ENCODE measurements around the gene RHBDL1.

DNA sequence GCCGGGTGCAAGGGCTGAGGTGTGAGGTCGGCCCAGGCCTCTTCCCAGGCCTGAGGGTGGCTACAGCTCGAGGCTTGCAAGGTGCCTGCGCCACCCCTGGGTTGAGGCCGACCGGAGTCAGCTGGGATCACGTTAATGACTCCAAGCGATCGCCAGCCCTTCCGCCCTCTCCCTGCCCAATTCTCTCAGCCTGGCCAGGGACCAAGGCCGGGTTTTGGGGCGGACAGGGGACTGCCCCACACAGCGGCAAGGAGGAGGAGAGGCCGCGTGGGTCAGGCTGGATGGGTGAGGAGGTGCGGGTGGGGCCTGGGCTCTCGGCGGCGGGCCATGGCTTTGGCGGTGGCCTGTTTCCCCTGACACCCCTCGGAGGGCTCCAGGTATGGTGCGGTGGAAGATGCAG, 17.9 kb downstream of the RHBDL1 start:
- TF ChIP-seq EZH2 (IDR thresholded peaks at IDR 0.05; ENCODE audit: low read depth, unreplicated experiment) (peak; percentile 43), STAT1 (IDR thresholded peaks at IDR 0.05; ENCODE audit: unreplicated experiment) (no peak), POLR2AphosphoS5 (IDR thresholded peaks at IDR 0.05; ENCODE audit: low read depth) (no peak), NANOG (IDR thresholded peaks at IDR 0.05; ENCODE audit: borderline replicate concordance) (no peak), CREB1 (CRISPR knock-in tag; IDR thresholded peaks at IDR 0.05; ENCODE audit: low read depth) (no peak), EZH2phosphoT487 (IDR thresholded peaks at IDR 0.05; ENCODE audit: unreplicated experiment) (no peak), ZNF114 (CRISPR knock-in tag; IDR thresholded peaks at IDR 0.05) (no peak), ZNF331 (CRISPR knock-in tag; IDR thresholded peaks at IDR 0.05; ENCODE audit: low read depth) (no peak)
- TF ChIP-seq, protein P1, sequence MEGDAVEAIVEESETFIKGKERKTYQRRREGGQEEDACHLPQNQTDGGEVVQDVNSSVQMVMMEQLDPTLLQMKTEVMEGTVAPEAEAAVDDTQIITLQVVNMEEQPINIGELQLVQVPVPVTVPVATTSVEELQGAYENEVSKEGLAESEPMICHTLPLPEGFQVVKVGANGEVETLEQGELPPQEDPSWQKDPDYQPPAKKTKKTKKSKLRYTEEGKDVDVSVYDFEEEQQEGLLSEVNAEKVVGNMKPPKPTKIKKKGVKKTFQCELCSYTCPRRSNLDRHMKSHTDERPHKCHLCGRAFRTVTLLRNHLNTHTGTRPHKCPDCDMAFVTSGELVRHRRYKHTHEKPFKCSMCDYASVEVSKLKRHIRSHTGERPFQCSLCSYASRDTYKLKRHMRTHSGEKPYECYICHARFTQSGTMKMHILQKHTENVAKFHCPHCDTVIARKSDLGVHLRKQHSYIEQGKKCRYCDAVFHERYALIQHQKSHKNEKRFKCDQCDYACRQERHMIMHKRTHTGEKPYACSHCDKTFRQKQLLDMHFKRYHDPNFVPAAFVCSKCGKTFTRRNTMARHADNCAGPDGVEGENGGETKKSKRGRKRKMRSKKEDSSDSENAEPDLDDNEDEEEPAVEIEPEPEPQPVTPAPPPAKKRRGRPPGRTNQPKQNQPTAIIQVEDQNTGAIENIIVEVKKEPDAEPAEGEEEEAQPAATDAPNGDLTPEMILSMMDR (conservative IDR thresholded peaks at IDR 0.05; ENCODE audit: low read depth in 2 of 2) = no peak
- TF ChIP-seq, protein P2, sequence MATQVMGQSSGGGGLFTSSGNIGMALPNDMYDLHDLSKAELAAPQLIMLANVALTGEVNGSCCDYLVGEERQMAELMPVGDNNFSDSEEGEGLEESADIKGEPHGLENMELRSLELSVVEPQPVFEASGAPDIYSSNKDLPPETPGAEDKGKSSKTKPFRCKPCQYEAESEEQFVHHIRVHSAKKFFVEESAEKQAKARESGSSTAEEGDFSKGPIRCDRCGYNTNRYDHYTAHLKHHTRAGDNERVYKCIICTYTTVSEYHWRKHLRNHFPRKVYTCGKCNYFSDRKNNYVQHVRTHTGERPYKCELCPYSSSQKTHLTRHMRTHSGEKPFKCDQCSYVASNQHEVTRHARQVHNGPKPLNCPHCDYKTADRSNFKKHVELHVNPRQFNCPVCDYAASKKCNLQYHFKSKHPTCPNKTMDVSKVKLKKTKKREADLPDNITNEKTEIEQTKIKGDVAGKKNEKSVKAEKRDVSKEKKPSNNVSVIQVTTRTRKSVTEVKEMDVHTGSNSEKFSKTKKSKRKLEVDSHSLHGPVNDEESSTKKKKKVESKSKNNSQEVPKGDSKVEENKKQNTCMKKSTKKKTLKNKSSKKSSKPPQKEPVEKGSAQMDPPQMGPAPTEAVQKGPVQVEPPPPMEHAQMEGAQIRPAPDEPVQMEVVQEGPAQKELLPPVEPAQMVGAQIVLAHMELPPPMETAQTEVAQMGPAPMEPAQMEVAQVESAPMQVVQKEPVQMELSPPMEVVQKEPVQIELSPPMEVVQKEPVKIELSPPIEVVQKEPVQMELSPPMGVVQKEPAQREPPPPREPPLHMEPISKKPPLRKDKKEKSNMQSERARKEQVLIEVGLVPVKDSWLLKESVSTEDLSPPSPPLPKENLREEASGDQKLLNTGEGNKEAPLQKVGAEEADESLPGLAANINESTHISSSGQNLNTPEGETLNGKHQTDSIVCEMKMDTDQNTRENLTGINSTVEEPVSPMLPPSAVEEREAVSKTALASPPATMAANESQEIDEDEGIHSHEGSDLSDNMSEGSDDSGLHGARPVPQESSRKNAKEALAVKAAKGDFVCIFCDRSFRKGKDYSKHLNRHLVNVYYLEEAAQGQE (IDR thresholded peaks at IDR 0.05; ENCODE audit: unreplicated experiment) = no peak
